OCI-LY3 (cell line): Measurements from ENCODE around the gene HAO2.

ENCODE experiments used
- EZH2phosphoT487 ChIP-seq: fragments of 200-600 bp; shearing (Covaris generic); IDR thresholded peaks from 2 replicates; pipeline ENCODE4 v1.6.1; 2018; ENCODE audit warnings: antibody characterized with exemption, mixed run types, low read depth
- TF ChIP-seq, protein P1 (sequence below): fragments of 200-600, 300-600 bp; sonication (generic); IDR thresholded peaks from 2 replicates; pipeline ENCODE4 v1.5.1; 2014; ENCODE audit warnings: antibody characterized with exemption, low read length, low read depth

GRCh38 chr1:119404736-119405135 is 36.2 kb downstream of the HAO2 start:
- TF ChIP-seq, protein P1, sequence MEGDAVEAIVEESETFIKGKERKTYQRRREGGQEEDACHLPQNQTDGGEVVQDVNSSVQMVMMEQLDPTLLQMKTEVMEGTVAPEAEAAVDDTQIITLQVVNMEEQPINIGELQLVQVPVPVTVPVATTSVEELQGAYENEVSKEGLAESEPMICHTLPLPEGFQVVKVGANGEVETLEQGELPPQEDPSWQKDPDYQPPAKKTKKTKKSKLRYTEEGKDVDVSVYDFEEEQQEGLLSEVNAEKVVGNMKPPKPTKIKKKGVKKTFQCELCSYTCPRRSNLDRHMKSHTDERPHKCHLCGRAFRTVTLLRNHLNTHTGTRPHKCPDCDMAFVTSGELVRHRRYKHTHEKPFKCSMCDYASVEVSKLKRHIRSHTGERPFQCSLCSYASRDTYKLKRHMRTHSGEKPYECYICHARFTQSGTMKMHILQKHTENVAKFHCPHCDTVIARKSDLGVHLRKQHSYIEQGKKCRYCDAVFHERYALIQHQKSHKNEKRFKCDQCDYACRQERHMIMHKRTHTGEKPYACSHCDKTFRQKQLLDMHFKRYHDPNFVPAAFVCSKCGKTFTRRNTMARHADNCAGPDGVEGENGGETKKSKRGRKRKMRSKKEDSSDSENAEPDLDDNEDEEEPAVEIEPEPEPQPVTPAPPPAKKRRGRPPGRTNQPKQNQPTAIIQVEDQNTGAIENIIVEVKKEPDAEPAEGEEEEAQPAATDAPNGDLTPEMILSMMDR = no peak
- no peak for TF ChIP-seq EZH2phosphoT487
